ENCODE measurements around the gene MRGPRD. TPM values are rescaled to one million over a fixed set of nuclear protein-coding genes. Genes with fewer than 3 reads are reported as not detected.

Gene MRGPRD
- total RNA-seq, 5 donors from 2014 or later (not counting 1 experiment from before 2014, with no cell fraction given), result not detected

- ATAC-seq (replicated peaks in 1 of 4) (no peak), DNase-seq (peak in 1 of 35 experiments; percentile 17)
- H3K4me1 ChIP-seq (ENCODE audit: control insufficient read depth in 1 of 2, extremely low read depth in 1 of 2, insufficient read depth in 2 of 2, low read length in 2 of 2), result no peaks in the 10 kb centered on the region
- peaks cover 0 to 58% of the 10 kb centered on the region in 2 experiments for H3K27me3 ChIP-seq (replicated peaks in 1 of 2; ENCODE audit: control insufficient read depth in 2 of 2, extremely low read depth in 1 of 2, insufficient read depth in 2 of 2, low read length in 1 of 2)
- H3K9me3 ChIP-seq, result no peaks in the 10 kb centered on the region
- ChIA-PET CTCF (interaction anchor here in 1 of 2 donors (0.7 kb wide), 1 partner anchor 597 kb away, joined by 4 read pairs; no protein-coding TSS in a partner anchor), POLR2A (no interaction called here)
- no peaks in the 10 kb centered on the region for H3K36me3 ChIP-seq (ENCODE audit: control insufficient read depth in 2 of 2, extremely low read depth in 1 of 2, insufficient read depth in 1 of 2, low read length in 1 of 2)
- Mint-ChIP-seq H3K27ac (no peak overlapping the region), H3K9me3 (no peaks in the 10 kb centered on the region), H3K36me3 (no peaks in the 10 kb centered on the region), H3K4me3 (no peak overlapping the region), H3K27me3 (peaks cover 14 to 50% of the 10 kb centered on the region in 2 donors), H3K4me1 (peaks cover 0 to 7% (median 5%) of the 10 kb centered on the region in 3 donors)
- 84% methylated on average over 27 of the region's 28 CpGs for WGBS (ENCODE audit: insufficient coverage)
- no peak overlapping the region for H3K27ac ChIP-seq (ENCODE audit: low read length)
- H3K4me3 ChIP-seq (ENCODE audit: control insufficient read depth in 1 of 2, extremely low read depth in 1 of 2, low read length in 1 of 2), result no peak overlapping the region
Measured at GRCh38 chr11:68994161-68994893, 13.5 kb upstream of the MRGPRD start.

GRCh38 chr11:68993546-68993945 lies 12.8 kb upstream of the MRGPRD start:
- ChIA-PET POLR2A (no interaction called here), CTCF (no interaction called here)
- no peak overlapping the region for H3K4me3 Mint-ChIP-seq
- no peaks in the 10 kb centered on the region for H3K36me3 Mint-ChIP-seq
- peaks cover 0 to 9% (median 5%) of the 10 kb centered on the region in 3 donors for H3K4me1 Mint-ChIP-seq
- Histone ChIP-seq H3K27ac (ENCODE audit: low read length) (no peak overlapping the region), H3K4me3 (ENCODE audit: control insufficient read depth in 1 of 2, extremely low read depth in 1 of 2, low read length in 1 of 2) (no peak overlapping the region), H3K27me3 (replicated peaks in 1 of 2; ENCODE audit: control insufficient read depth in 2 of 2, extremely low read depth in 1 of 2, insufficient read depth in 2 of 2, low read length in 1 of 2) (peaks cover 0 to 58% of the 10 kb centered on the region in 2 experiments), H3K9me3 (no peaks in the 10 kb centered on the region), H3K36me3 (ENCODE audit: control insufficient read depth in 2 of 2, extremely low read depth in 1 of 2, insufficient read depth in 1 of 2, low read length in 1 of 2) (no peaks in the 10 kb centered on the region), H3K4me1 (ENCODE audit: control insufficient read depth in 1 of 2, extremely low read depth in 1 of 2, insufficient read depth in 2 of 2, low read length in 2 of 2) (no peaks in the 10 kb centered on the region)
- DNase-seq (peak in 1 of 35 experiments; percentile 9), ATAC-seq (replicated peaks in 1 of 4) (no peak)
- H3K27ac Mint-ChIP-seq, result no peak overlapping the region
- 71% methylated on average over 7 of the region's 7 CpGs for WGBS (ENCODE audit: insufficient coverage)
- H3K27me3 Mint-ChIP-seq, result peaks cover 14 to 50% of the 10 kb centered on the region in 2 donors
- no peaks in the 10 kb centered on the region for H3K9me3 Mint-ChIP-seq

GRCh38 chr11:68992743-68993255 lies 12.0 kb upstream of the MRGPRD start:
- CTCF ChIA-PET, result no interaction called here
- peak in 1 of 35 experiments; percentile 16 for DNase-seq

GRCh38 chr11:68990995-68991780 lies 10.4 kb upstream of the MRGPRD start:
- Mint-ChIP-seq H3K36me3 (peaks cover 13% of the 10 kb centered on the region), H3K27ac (no peak overlapping the region), H3K27me3 (peaks cover 24 to 46% of the 10 kb centered on the region in 2 donors), H3K9me3 (peaks cover 4 to 13% (median 12%) of the 10 kb centered on the region in 3 donors), H3K4me1 (peaks cover 0 to 11% (median 5%) of the 10 kb centered on the region in 3 donors), H3K4me3 (no peak overlapping the region)
- Histone ChIP-seq H3K4me3 (ENCODE audit: control insufficient read depth in 1 of 2, extremely low read depth in 1 of 2, low read length in 1 of 2) (no peak overlapping the region), H3K27me3 (replicated peaks in 1 of 2; ENCODE audit: control insufficient read depth in 2 of 2, extremely low read depth in 1 of 2, insufficient read depth in 2 of 2, low read length in 1 of 2) (peaks cover 0 to 40% of the 10 kb centered on the region in 2 experiments), H3K9me3 (no peaks in the 10 kb centered on the region), H3K27ac (ENCODE audit: low read length) (no peak overlapping the region), H3K36me3 (ENCODE audit: control insufficient read depth in 2 of 2, extremely low read depth in 1 of 2, insufficient read depth in 1 of 2, low read length in 1 of 2) (no peaks in the 10 kb centered on the region), H3K4me1 (ENCODE audit: control insufficient read depth in 1 of 2, extremely low read depth in 1 of 2, insufficient read depth in 2 of 2, low read length in 2 of 2) (no peaks in the 10 kb centered on the region)
- WGBS (ENCODE audit: insufficient coverage), result 82% methylated on average over 13 of the region's 16 CpGs
- POLR2A ChIA-PET, result no interaction called here
- CTCF ChIA-PET, result no interaction called here
- ATAC-seq (replicated peaks in 1 of 4), result no peak
- peak in 1 of 35 experiments; percentile 23 for DNase-seq

More at GRCh38 chr11:68992743-68993255, 12.0 kb upstream of the MRGPRD start:
- Histone ChIP-seq H3K4me1 (ENCODE audit: control insufficient read depth in 1 of 2, extremely low read depth in 1 of 2, insufficient read depth in 2 of 2, low read length in 2 of 2) (no peaks in the 10 kb centered on the region), H3K9me3 (no peaks in the 10 kb centered on the region), H3K27ac (ENCODE audit: low read length) (no peak overlapping the region), H3K36me3 (ENCODE audit: control insufficient read depth in 2 of 2, extremely low read depth in 1 of 2, insufficient read depth in 1 of 2, low read length in 1 of 2) (no peaks in the 10 kb centered on the region), H3K4me3 (ENCODE audit: control insufficient read depth in 1 of 2, extremely low read depth in 1 of 2, low read length in 1 of 2) (no peak overlapping the region), H3K27me3 (replicated peaks in 1 of 2; ENCODE audit: control insufficient read depth in 2 of 2, extremely low read depth in 1 of 2, insufficient read depth in 2 of 2, low read length in 1 of 2) (peaks cover 0 to 54% of the 10 kb centered on the region in 2 experiments)
- WGBS (ENCODE audit: insufficient coverage), result 67% methylated on average over 14 of the region's 14 CpGs
- Mint-ChIP-seq H3K4me3 (no peak overlapping the region), H3K27ac (no peak overlapping the region), H3K4me1 (peaks cover 0 to 11% (median 5%) of the 10 kb centered on the region in 3 donors), H3K27me3 (peaks cover 14 to 50% of the 10 kb centered on the region in 2 donors), H3K9me3 (no peaks in the 10 kb centered on the region), H3K36me3 (no peaks in the 10 kb centered on the region)
- POLR2A ChIA-PET, result no interaction called here
- ATAC-seq (replicated peaks in 1 of 4), result no peak

- H3K4me3 Mint-ChIP-seq, result no peak overlapping the region
- Histone ChIP-seq H3K9me3 (no peaks in the 10 kb centered on the region), H3K4me3 (ENCODE audit: control insufficient read depth in 1 of 2, extremely low read depth in 1 of 2, low read length in 1 of 2) (no peak overlapping the region), H3K36me3 (ENCODE audit: control insufficient read depth in 2 of 2, extremely low read depth in 1 of 2, insufficient read depth in 1 of 2, low read length in 1 of 2) (no peaks in the 10 kb centered on the region), H3K27ac (ENCODE audit: low read length) (no peak overlapping the region), H3K4me1 (ENCODE audit: control insufficient read depth in 1 of 2, extremely low read depth in 1 of 2, insufficient read depth in 2 of 2, low read length in 2 of 2) (no peaks in the 10 kb centered on the region), H3K27me3 (replicated peaks in 1 of 2; ENCODE audit: control insufficient read depth in 2 of 2, extremely low read depth in 1 of 2, insufficient read depth in 2 of 2, low read length in 1 of 2) (peaks cover 0 to 42% of the 10 kb centered on the region in 2 experiments)
- POLR2A ChIA-PET, result interaction anchor here in 1 of 2 donors (0.5 kb wide), 1 partner anchor 45 kb away, joined by 4 read pairs; no protein-coding TSS in a partner anchor
- no peak overlapping the region for H3K27ac Mint-ChIP-seq
- H3K4me1 Mint-ChIP-seq, result peaks cover 0 to 11% (median 5%) of the 10 kb centered on the region in 3 donors
- CTCF ChIA-PET, result no interaction called here
- DNase-seq, result peak in 1 of 35 experiments; percentile 2
- peaks cover 4 to 13% (median 12%) of the 10 kb centered on the region in 3 donors for H3K9me3 Mint-ChIP-seq
- H3K36me3 Mint-ChIP-seq, result peaks cover 13% of the 10 kb centered on the region
- WGBS (ENCODE audit: insufficient coverage), result 86% methylated on average over 4 of the region's 8 CpGs
- peak in 1 of 4 experiments; percentile 36 for ATAC-seq (replicated peaks in 1 of 4)
- H3K27me3 Mint-ChIP-seq, result peaks cover 27 to 46% of the 10 kb centered on the region in 2 donors
Measured at GRCh38 chr11:68989936-68990606, 9.3 kb upstream of the MRGPRD start.

GRCh38 chr11:68988491-68988890 lies 7.7 kb upstream of the MRGPRD start:
- CTCF ChIA-PET, result no interaction called here
- Histone ChIP-seq H3K4me3 (ENCODE audit: control insufficient read depth in 1 of 2, extremely low read depth in 1 of 2, low read length in 1 of 2) (no peak overlapping the region), H3K9me3 (no peaks in the 10 kb centered on the region), H3K36me3 (ENCODE audit: control insufficient read depth in 2 of 2, extremely low read depth in 1 of 2, insufficient read depth in 1 of 2, low read length in 1 of 2) (no peaks in the 10 kb centered on the region), H3K4me1 (ENCODE audit: control insufficient read depth in 1 of 2, extremely low read depth in 1 of 2, insufficient read depth in 2 of 2, low read length in 2 of 2) (no peaks in the 10 kb centered on the region), H3K27me3 (replicated peaks in 1 of 2; ENCODE audit: control insufficient read depth in 2 of 2, extremely low read depth in 1 of 2, insufficient read depth in 2 of 2, low read length in 1 of 2) (peaks cover 0 to 31% of the 10 kb centered on the region in 2 experiments), H3K27ac (ENCODE audit: low read length) (no peak overlapping the region)
- ATAC-seq (replicated peaks in 1 of 4) (no peak), DNase-seq (no peak)
- H3K4me1 Mint-ChIP-seq, result peaks cover 0 to 11% (median 5%) of the 10 kb centered on the region in 3 donors
- POLR2A ChIA-PET, result no interaction called here
- peaks cover 27 to 38% of the 10 kb centered on the region in 2 donors for H3K27me3 Mint-ChIP-seq
- peaks cover 13% of the 10 kb centered on the region for H3K36me3 Mint-ChIP-seq
- no peak overlapping the region for H3K4me3 Mint-ChIP-seq
- peaks cover 4 to 13% (median 12%) of the 10 kb centered on the region in 3 donors for H3K9me3 Mint-ChIP-seq
- peak overlapping the region in 1 of 2 donors; percentile 46 for H3K27ac Mint-ChIP-seq
